CD4-positive, alpha-beta T cell treated with Interleukin-12 subunit alpha and Interleukin-12 subunit beta, for 1 hour (primary cell): Measurements from ENCODE around the gene UBASH3B.
A peak's percentile ranks its signal among the peaks of the same experiment; 100 is the strongest.

Source experiments
- DNase-seq: peaks from one replicate; pipeline ENCODE4 v3.0.0-alpha.2; 2020

The UBASH3B gene

GRCh38 chr11:122737951-122738693 is 82.6 kb downstream of the UBASH3B start:
- DNase-seq, result no peak

- no peak for DNase-seq
Observed at GRCh38 chr11:122741613-122742300, 86.2 kb downstream of the UBASH3B start.

- DNase-seq, result no peak
Observed at GRCh38 chr11:122742301-122743018, 86.9 kb downstream of the UBASH3B start.

- no peak for DNase-seq
Observed at GRCh38 chr11:122743097-122743741, 87.7 kb downstream of the UBASH3B start.

GRCh38 chr11:122743949-122744348 is 88.4 kb downstream of the UBASH3B start:
- peak; percentile 78 for DNase-seq

GRCh38 chr11:122744357-122744756 is 88.8 kb downstream of the UBASH3B start:
- no peak for DNase-seq

- DNase-seq, result no peak
Observed at GRCh38 chr11:122745111-122745510, 89.6 kb downstream of the UBASH3B start.

GRCh38 chr11:122746050-122746478 is 90.5 kb downstream of the UBASH3B start:
- DNase-seq, result peak; percentile 70

- no peak for DNase-seq
Observed at GRCh38 chr11:122746611-122747244, 91.2 kb downstream of the UBASH3B start.

GRCh38 chr11:122747351-122747781 is 91.8 kb downstream of the UBASH3B start:
- no peak for DNase-seq

- DNase-seq, result peak; percentile 57
Observed at GRCh38 chr11:122749005-122749687, 93.6 kb downstream of the UBASH3B start.

- no peak for DNase-seq
Observed at GRCh38 chr11:122750049-122750448, 94.5 kb downstream of the UBASH3B start.

GRCh38 chr11:122751292-122752070 is 96.0 kb downstream of the UBASH3B start:
- no peak for DNase-seq

- no peak for DNase-seq
Observed at GRCh38 chr11:122754028-122754427, 98.5 kb downstream of the UBASH3B start.

GRCh38 chr11:122754553-122755322 is 99.2 kb downstream of the UBASH3B start:
- peak; percentile 59 for DNase-seq

GRCh38 chr11:122755409-122755808 is 99.9 kb downstream of the UBASH3B start:
- no peak for DNase-seq

- DNase-seq, result no peak
Observed at GRCh38 chr11:122755941-122756340, 100.4 kb downstream of the UBASH3B start.

- DNase-seq, result peak; percentile 65
Observed at GRCh38 chr11:122756417-122756816, 100.9 kb downstream of the UBASH3B start.

- DNase-seq, result no peak
Observed at GRCh38 chr11:122757201-122757600, 101.7 kb downstream of the UBASH3B start.

- DNase-seq, result no peak
Observed at GRCh38 chr11:122758339-122758738, 102.8 kb downstream of the UBASH3B start.
